Activated T-cell treated with anti-CD3 and anti-CD28 coated beads for 24 hours (primary cell): ENCODE measurements around the gene AGBL3.
"Not testable (repeated sequence)": the region's sequence is repeated elsewhere in the genome, so short reads cannot be mapped to it uniquely, and the experiment has no call there.

Source experiments
- DNase-seq: peaks from one replicate; pipeline ENCODE4 v3.0.0-alpha.2; 2020; ENCODE audit warnings: low read depth

Gene AGBL3

GRCh38 chr7:135168489-135169140, 182.3 kb downstream of the AGBL3 start:
- no peak for DNase-seq

GRCh38 chr7:135169141-135169963, 183.0 kb downstream of the AGBL3 start:
- peak; percentile 49 for DNase-seq

- no peak for DNase-seq
These were observed 183.6 kb downstream of the AGBL3 start for GRCh38 chr7:135169964-135170273.

- peak; percentile 93 for DNase-seq
These were observed 184.1 kb downstream of the AGBL3 start, which contains the start of gene CYREN for GRCh38 chr7:135170274-135170997. TSS of gene CYREN (minus strand) at chr7:135170707. CDS start at chr7:135168922, 1,785 bp downstream.

- not testable (repeated sequence) for DNase-seq
These were observed 184.7 kb downstream of the AGBL3 start for GRCh38 chr7:135170998-135171481.

- not testable (repeated sequence) for DNase-seq
These were observed 185.4 kb downstream of the AGBL3 start for GRCh38 chr7:135171581-135172291.

GRCh38 chr7:135173916-135174315, 187.6 kb downstream of the AGBL3 start:
- not testable (repeated sequence) for DNase-seq

GRCh38 chr7:135174941-135175340, 188.6 kb downstream of the AGBL3 start:
- no peak for DNase-seq

GRCh38 chr7:135175931-135176330, 189.6 kb downstream of the AGBL3 start:
- DNase-seq: no peak

- DNase-seq: no peak
These were observed 190.9 kb downstream of the AGBL3 start for GRCh38 chr7:135177028-135177696.

- DNase-seq: no peak
These were observed 192.1 kb downstream of the AGBL3 start for GRCh38 chr7:135178364-135178763.

GRCh38 chr7:135179321-135179925, 193.1 kb downstream of the AGBL3 start:
- DNase-seq: no peak

- DNase-seq: no peak
These were observed 193.8 kb downstream of the AGBL3 start for GRCh38 chr7:135180122-135180521.

- DNase-seq: no peak
These were observed 195.1 kb downstream of the AGBL3 start for GRCh38 chr7:135181261-135181928.

GRCh38 chr7:135181929-135182678, 195.8 kb downstream of the AGBL3 start:
- DNase-seq: no peak

GRCh38 chr7:135183478-135183877, 197.2 kb downstream of the AGBL3 start:
- no peak for DNase-seq

GRCh38 chr7:135184254-135184841, 198.0 kb downstream of the AGBL3 start:
- DNase-seq: no peak
